Natural killer cell treated with Interleukin-12 subunit alpha and Interleukin-12 subunit beta and Interleukin-15 and Interleukin-18, amount 100 ng/mL, for 72 hours (primary cell): ENCODE results near the gene PYGB. TPM values are rescaled to one million over a fixed set of nuclear protein-coding genes. Genes with fewer than 3 reads are reported as not detected.
"Not testable (repeated sequence)": the region's sequence is repeated elsewhere in the genome, so short reads cannot be mapped to it uniquely, and the experiment has no call there.

Source experiments
- ATAC-seq, 2 donors: fragments of 150-1000 bp; cut with Tn5 transposase in 1 of 2; sonication (Bioruptor Pico), chemical (Tn5 transposase) in 1 of 2; 2 replicates each; pipeline ENCODE4 v1.10.0; 2021
- DNase-seq: peaks from one replicate; pipeline ENCODE4 v3.0.0; 2022; ENCODE audit warnings: low spot score
- H3K27ac Mint-ChIP-seq, 2 donors: 1 replicate in 1 of 2; 2 replicates in 1 of 2; pipeline ENCODE4 v1.8.0; 2022; ENCODE audit warnings: mixed read lengths in 2 of 2, mild to moderate bottlenecking in 1 of 2, moderate library complexity in 1 of 2
- H3K27me3 Mint-ChIP-seq, 2 donors: 1 replicate in 1 of 2; 2 replicates in 1 of 2; pipeline ENCODE4 v1.8.0; 2022; ENCODE audit warnings: mixed read lengths in 2 of 2
- H3K36me3 Mint-ChIP-seq: one replicate; pipeline ENCODE4 v1.8.0; 2022; ENCODE audit warnings: mixed read lengths
- H3K4me1 Mint-ChIP-seq, 2 donors: 1 replicate in 1 of 2; 2 replicates in 1 of 2; pipeline ENCODE4 v1.8.0; 2022; ENCODE audit warnings: low read depth in 2 of 2, mixed read lengths in 2 of 2, mild to moderate bottlenecking in 1 of 2
- H3K4me3 Mint-ChIP-seq: one replicate; pipeline ENCODE4 v1.8.0; 2022; ENCODE audit warnings: mixed read lengths
- H3K9me3 Mint-ChIP-seq: 2 replicates; pipeline ENCODE4 v1.8.0; 2022; ENCODE audit warnings: mixed read lengths
- total RNA-seq, 2 donors: library from RNA; stranded (reverse); gene quantifications; one replicate each; pipeline ENCODE4 v1.2.3, GENCODE V29; 2022

PYGB gene
- total RNA-seq, 2 donors from 2014 or later: 35.9 to 40.4 TPM

DNA sequence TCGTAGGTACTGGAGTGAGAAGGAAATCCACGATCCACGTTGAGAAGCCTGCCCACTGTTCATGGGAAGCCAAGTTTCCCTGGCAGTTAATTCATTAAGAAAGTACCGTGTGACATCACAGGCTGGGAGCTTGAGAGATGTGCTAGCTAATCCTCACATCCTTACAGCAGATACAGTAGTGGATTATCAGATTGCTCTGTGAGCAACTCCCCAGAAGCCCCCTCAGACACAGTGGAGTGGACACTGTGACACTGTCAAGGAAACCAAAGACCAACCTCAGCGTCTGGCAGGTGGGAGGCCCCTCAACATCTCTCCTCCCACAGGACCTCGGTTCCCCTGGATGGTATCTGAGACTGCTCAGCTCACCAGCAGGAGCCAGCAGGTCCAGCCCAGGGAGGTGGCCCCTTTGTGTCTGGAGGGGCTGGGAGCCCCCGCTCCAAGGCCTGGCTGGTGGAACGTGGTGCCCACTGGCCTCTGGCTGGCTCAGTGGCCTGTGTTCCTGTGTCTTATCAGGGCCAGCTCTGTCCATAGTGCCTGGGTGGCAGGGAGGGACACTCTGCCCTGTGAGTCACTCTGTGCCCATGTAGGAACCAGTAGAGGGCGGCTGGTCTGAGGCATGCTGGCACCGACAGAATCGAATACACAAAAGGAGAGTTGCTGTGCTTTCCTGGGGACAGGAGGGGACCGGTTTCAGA is 7.2 kb downstream of the PYGB start:
- no peak for DNase-seq
- H3K27ac Mint-ChIP-seq: no peak overlapping the region
- no peak overlapping the region for H3K4me3 Mint-ChIP-seq
- no peaks in the 10 kb centered on the region for H3K9me3 Mint-ChIP-seq
- ATAC-seq: peak in 1 of 2 donors; percentile 40
- no peaks in the 10 kb centered on the region for H3K36me3 Mint-ChIP-seq
- peaks cover 6 to 13% of the 10 kb centered on the region in 2 donors for H3K4me1 Mint-ChIP-seq
- no peaks in the 10 kb centered on the region for H3K27me3 Mint-ChIP-seq

DNA sequence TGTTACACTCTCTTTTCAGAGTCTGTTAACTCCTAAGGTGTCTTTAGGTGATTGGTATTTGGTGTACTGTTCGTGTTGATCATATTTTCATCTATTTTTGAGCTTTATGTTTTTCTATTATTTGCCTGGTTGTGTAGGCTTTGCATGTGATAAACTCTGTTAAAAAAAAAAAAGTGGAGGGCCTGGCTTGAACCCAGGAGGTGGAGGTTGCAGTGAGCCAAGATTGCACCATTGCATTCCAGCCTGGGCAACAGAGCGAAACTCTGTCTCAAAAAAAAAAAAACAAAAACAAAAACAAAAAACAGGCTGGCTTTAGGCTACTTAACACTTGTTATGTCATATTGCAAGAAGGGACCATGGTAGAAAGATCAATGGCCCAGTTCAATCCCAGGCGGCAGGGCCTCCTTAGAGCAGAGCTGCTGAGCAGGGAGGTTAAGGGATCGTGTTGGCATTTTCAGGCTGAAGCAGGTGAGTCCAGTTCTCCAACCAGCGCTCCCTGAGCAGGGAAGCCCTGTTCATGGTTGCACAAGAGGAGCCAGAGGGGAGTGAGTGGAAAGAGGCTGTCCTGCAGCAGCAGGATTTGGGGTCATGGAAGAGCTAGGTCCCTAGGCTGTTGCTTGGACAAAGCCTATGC is 8.5 kb downstream of the PYGB start:
- Mint-ChIP-seq H3K4me1 (peaks cover 6 to 10% of the 10 kb centered on the region in 2 donors), H3K36me3 (no peaks in the 10 kb centered on the region), H3K27me3 (no peaks in the 10 kb centered on the region), H3K27ac (no peak overlapping the region), H3K9me3 (no peaks in the 10 kb centered on the region), H3K4me3 (no peak overlapping the region)
- no peak for ATAC-seq
- DNase-seq: no peak

GRCh38 chr20:25257130-25257529 is 9.2 kb downstream of the PYGB start:
- H3K27ac Mint-ChIP-seq: no peak overlapping the region

DNA sequence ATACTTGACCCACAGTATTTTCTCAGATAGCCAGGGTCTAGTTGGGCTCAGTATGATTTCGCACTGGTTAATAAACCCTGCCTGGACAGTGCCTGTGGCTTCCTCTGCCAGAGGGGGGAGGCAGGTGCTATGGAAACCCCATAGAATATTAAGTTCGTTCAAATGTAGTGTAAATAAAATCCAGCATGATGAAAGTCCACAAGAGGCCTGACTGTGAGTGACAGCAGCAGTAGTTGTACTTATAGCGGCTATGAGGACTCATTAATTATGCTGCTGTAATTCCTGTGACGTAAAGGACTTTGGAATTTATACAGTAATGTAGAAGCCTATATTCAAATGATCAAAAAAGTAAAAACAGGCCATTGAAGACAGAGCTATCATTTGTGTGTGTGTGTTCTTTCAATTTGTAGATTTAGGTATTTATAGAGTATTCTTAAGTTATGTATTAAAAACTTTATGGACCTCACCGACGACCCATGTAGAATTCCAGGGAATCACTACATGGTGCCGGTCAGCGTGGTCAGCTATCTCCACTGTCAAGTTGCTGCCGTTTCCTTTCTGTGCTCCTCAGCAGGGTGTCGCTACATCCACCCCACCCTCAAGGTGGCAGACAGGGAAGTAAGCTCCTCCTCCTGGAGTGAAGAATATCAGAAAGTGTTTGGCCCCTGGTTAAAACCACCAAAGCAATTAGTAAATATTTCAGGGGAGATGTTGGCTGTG is 10.0 kb downstream of the PYGB start:
- no peaks in the 10 kb centered on the region for H3K9me3 Mint-ChIP-seq
- peaks cover 8% of the 10 kb centered on the region for H3K36me3 Mint-ChIP-seq
- ATAC-seq (no peak), DNase-seq (no peak)
- peaks cover 6 to 7% of the 10 kb centered on the region in 2 donors for H3K4me1 Mint-ChIP-seq
- no peak overlapping the region for H3K27ac Mint-ChIP-seq
- no peak overlapping the region for H3K4me3 Mint-ChIP-seq
- no peaks in the 10 kb centered on the region for H3K27me3 Mint-ChIP-seq

More at GRCh38 chr20:25257130-25257529, 9.2 kb downstream of the PYGB start:
- peaks cover 7% of the 10 kb centered on the region for H3K36me3 Mint-ChIP-seq
- no peak for ATAC-seq
- H3K9me3 Mint-ChIP-seq: no peaks in the 10 kb centered on the region
- H3K27me3 Mint-ChIP-seq: no peaks in the 10 kb centered on the region
- no peak for DNase-seq
- peaks cover 6 to 10% of the 10 kb centered on the region in 2 donors for H3K4me1 Mint-ChIP-seq
- no peak overlapping the region for H3K4me3 Mint-ChIP-seq

GRCh38 chr20:25258476-25258805 is 10.6 kb downstream of the PYGB start:
- Mint-ChIP-seq H3K27ac (no peak overlapping the region), H3K27me3 (no peaks in the 10 kb centered on the region), H3K4me3 (no peak overlapping the region), H3K36me3 (peaks cover 12% of the 10 kb centered on the region), H3K9me3 (no peaks in the 10 kb centered on the region), H3K4me1 (peaks cover 6 to 7% of the 10 kb centered on the region in 2 donors)
- DNase-seq (no peak), ATAC-seq (no peak)

DNA sequence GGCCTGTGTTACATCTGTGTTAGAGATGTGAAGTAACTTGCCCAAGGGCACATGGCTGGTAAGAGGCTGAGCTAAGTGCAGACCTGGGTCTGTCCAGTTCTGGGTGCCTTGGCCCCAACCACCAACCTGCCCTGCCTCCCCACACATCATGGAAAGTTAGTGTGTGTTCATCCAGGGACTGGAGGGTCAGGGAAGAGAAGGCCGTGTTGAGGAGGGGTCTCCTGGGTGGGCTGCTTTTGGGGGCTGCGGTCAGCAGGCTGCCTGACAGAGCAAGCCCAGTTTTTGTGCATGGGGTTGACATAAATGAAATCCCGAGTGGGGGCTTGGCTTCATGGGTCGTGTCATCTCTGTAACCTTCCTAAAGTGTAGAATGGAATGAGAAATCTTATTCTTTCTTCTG is 10.9 kb downstream of the PYGB start:
- Mint-ChIP-seq H3K27ac (no peak overlapping the region), H3K9me3 (no peaks in the 10 kb centered on the region), H3K4me1 (peaks cover 5 to 6% of the 10 kb centered on the region in 2 donors), H3K27me3 (no peaks in the 10 kb centered on the region), H3K36me3 (peaks cover 12% of the 10 kb centered on the region), H3K4me3 (no peak overlapping the region)
- ATAC-seq: no peak
- DNase-seq: no peak

DNA sequence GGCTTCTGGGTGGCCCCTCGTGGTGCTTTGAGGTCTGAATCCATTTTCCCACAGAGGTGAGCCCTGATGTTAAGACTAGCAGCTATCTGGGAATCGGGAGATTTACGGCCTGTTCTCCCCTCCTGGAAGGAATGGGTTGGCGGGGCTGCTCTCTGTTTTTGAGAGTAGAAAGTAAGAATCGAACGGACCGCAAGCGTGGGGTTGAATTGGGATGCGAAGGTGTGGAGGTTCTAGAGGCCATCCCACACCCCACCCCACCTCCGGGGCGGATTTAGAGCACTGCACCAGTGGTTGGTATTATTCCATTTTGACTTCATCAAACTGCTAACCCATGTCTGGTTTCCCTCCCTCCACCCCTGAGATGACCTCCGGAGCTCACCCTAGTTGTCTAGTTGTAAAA is 11.5 kb downstream of the PYGB start:
- Mint-ChIP-seq H3K4me3 (no peak overlapping the region), H3K27ac (no peak overlapping the region), H3K27me3 (no peaks in the 10 kb centered on the region), H3K36me3 (peaks cover 12% of the 10 kb centered on the region), H3K4me1 (peaks cover 3 to 9% of the 10 kb centered on the region in 2 donors), H3K9me3 (no peaks in the 10 kb centered on the region)
- no peak for DNase-seq
- no peak for ATAC-seq

GRCh38 chr20:25259788-25260254 is 11.9 kb downstream of the PYGB start:
- Mint-ChIP-seq H3K36me3 (peaks cover 12% of the 10 kb centered on the region), H3K4me1 (peaks cover 0 to 6% of the 10 kb centered on the region in 2 donors), H3K27me3 (no peaks in the 10 kb centered on the region), H3K9me3 (no peaks in the 10 kb centered on the region), H3K27ac (no peak overlapping the region), H3K4me3 (no peak overlapping the region)
- ATAC-seq: no peak
- no peak for DNase-seq

DNA sequence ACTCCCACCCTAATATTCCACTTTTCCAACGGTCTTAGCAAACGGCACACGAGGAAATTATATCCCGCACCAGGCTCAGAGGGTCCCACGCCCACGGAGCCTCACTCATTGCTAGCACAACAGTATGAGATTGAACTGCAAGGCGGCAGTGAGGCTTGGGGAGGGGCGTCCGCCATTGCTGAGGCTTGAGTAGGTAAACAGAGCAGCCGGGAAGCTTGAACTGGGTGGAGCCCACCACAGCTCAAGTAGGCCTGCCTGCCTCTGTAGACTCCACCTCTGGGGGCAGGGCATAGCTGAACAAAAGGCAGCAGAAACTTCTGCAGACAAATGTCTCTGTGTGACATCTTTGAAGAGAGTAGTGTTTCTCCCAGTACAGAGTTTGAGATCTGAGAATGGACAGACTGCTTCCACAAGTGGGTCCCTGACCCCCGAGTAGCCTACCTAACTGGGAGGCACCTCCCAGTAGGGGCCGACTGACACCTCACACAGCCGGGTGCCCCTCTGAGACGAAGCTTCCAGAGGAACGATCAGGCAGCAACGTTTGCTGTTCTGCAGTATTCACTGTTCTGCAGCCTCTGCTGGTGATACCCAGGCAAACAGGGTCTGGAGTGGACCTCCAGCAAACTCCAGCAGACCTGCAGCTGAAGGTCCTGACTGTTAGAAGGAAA is 13.0 kb downstream of the PYGB start:
- not testable (repeated sequence) for H3K27ac Mint-ChIP-seq, H3K4me3 Mint-ChIP-seq, ATAC-seq, H3K9me3 Mint-ChIP-seq, H3K4me1 Mint-ChIP-seq, DNase-seq, H3K27me3 Mint-ChIP-seq
- peaks cover 12% of the 10 kb centered on the region for H3K36me3 Mint-ChIP-seq

GRCh38 chr20:25269057-25269832 is 21.4 kb downstream of the PYGB start:
- no peak overlapping the region for H3K4me3 Mint-ChIP-seq
- no peaks in the 10 kb centered on the region for H3K9me3 Mint-ChIP-seq
- peaks cover 2 to 3% of the 10 kb centered on the region in 2 donors for H3K4me1 Mint-ChIP-seq
- H3K27ac Mint-ChIP-seq: peak overlapping the region in 1 of 2 donors; percentile 12
- ATAC-seq (no peak), DNase-seq (no peak)
- no peaks in the 10 kb centered on the region for H3K27me3 Mint-ChIP-seq
- H3K36me3 Mint-ChIP-seq: no peaks in the 10 kb centered on the region

DNA sequence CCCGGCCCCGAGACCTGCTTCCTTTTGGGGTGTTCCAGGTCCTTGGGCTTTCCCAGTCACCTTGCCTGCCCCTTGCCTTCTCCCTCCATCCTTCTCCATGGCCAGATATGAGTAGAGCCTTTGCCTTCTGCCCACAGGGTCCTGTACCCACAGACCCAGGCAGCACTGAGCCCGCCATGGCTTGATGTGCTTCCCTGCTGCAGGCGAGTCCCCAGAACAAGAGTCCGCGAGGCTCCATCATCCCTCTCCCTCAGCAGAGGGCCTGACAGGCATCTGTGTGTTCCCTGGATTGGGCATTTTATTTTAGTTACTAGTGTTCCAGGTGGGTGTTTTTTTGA is 21.9 kb downstream of the PYGB start:
- H3K36me3 Mint-ChIP-seq: no peaks in the 10 kb centered on the region
- ATAC-seq (no peak), DNase-seq (no peak)
- peak overlapping the region in 1 of 2 donors; percentile 12 for H3K27ac Mint-ChIP-seq
- H3K9me3 Mint-ChIP-seq: no peaks in the 10 kb centered on the region
- no peaks in the 10 kb centered on the region for H3K27me3 Mint-ChIP-seq
- peaks cover 0 to 3% of the 10 kb centered on the region in 2 donors for H3K4me1 Mint-ChIP-seq
- no peak overlapping the region for H3K4me3 Mint-ChIP-seq

- ATAC-seq (no peak), DNase-seq (no peak)
- H3K36me3 Mint-ChIP-seq: no peaks in the 10 kb centered on the region
- no peak overlapping the region for H3K4me3 Mint-ChIP-seq
- no peaks in the 10 kb centered on the region for H3K9me3 Mint-ChIP-seq
- peaks cover 0 to 3% of the 10 kb centered on the region in 2 donors for H3K4me1 Mint-ChIP-seq
- no peaks in the 10 kb centered on the region for H3K27me3 Mint-ChIP-seq
- H3K27ac Mint-ChIP-seq: no peak overlapping the region
These were observed 23.0 kb downstream of the PYGB start for GRCh38 chr20:25270829-25271251.

GRCh38 chr20:25271486-25272222 is 23.8 kb downstream of the PYGB start:
- no peak overlapping the region for H3K4me3 Mint-ChIP-seq
- no peak overlapping the region for H3K27ac Mint-ChIP-seq
- H3K27me3 Mint-ChIP-seq: no peaks in the 10 kb centered on the region
- ATAC-seq: no peak
- H3K36me3 Mint-ChIP-seq: no peaks in the 10 kb centered on the region
- H3K9me3 Mint-ChIP-seq: no peaks in the 10 kb centered on the region
- DNase-seq: no peak
- H3K4me1 Mint-ChIP-seq: peaks cover 0 to 3% of the 10 kb centered on the region in 2 donors
